GM10266 (cell line): ENCODE results near the gene PROCR.

Source experiments
- DNase-seq: peaks from one replicate; pipeline ENCODE4 v3.0.0; 2012; ENCODE audit errors: extremely low spot score
- CTCF ChIP-seq: IDR thresholded peaks from 2 replicates; pipeline ENCODE4 v1.5.1; 2012; ENCODE audit warnings: mild to moderate bottlenecking, low read depth; ENCODE audit not compliant: control insufficient read depth, insufficient read depth; ENCODE audit errors: missing control alignments

Gene PROCR

GRCh38 chr20:35171753-35172433 lies at the start of gene PROCR:
PROCR (plus strand) TSS chr20:35172072; CDS start chr20:35172155, 83 bp downstream.
- DNase-seq, result peak; percentile 66
- TF ChIP-seq CTCF, result no peak

- DNase-seq, result no peak
- no peak for TF ChIP-seq CTCF
Observed at GRCh38 chr20:35122756-35123405, 49.0 kb upstream of the PROCR start.

- no peak for TF ChIP-seq CTCF
- no peak for DNase-seq
Observed at GRCh38 chr20:35125753-35126152, 46.1 kb upstream of the PROCR start.

GRCh38 chr20:35129647-35130069 lies 42.2 kb upstream of the PROCR start:
- TF ChIP-seq CTCF, result no peak

GRCh38 chr20:35131934-35132333 lies 39.9 kb upstream of the PROCR start:
- no peak for DNase-seq
- TF ChIP-seq CTCF, result no peak

More at GRCh38 chr20:35129647-35130069, 42.2 kb upstream of the PROCR start:
- DNase-seq, result no peak

- no peak for TF ChIP-seq CTCF
- no peak for DNase-seq
Observed at GRCh38 chr20:35133031-35133430, 38.8 kb upstream of the PROCR start.

- no peak for DNase-seq
- TF ChIP-seq CTCF, result no peak
Observed at GRCh38 chr20:35133735-35134134, 38.1 kb upstream of the PROCR start.
